ENCODE results near the gene DGCR8. TPM values are rescaled to one million over a fixed set of nuclear protein-coding genes. Genes with fewer than 3 reads are reported as not detected.

DGCR8 gene
- total and polyA plus RNA-seq, 2 experiments from 2014 or later = 14.0 to 28.7 TPM

- TF ChIP-seq EZH2 (IDR thresholded peaks at IDR 0.05; ENCODE audit: insufficient read depth, poor library complexity, severe bottlenecking) = no peak
- no peak for TF ChIP-seq EZH2phosphoT487 (IDR thresholded peaks at IDR 0.05; ENCODE audit: insufficient read depth, low read depth)
- H3K27me3 ChIP-seq (replicated peaks; ENCODE audit: insufficient read depth) = no peaks in the 10 kb centered on the region
- H3K4me3 ChIP-seq = no peak overlapping the region
- H3K4me2 ChIP-seq (ENCODE audit: unreplicated experiment) = no peak overlapping the region
- H3F3A ChIP-seq (ENCODE audit: insufficient read depth) = no peaks in the 10 kb centered on the region
- no peak overlapping the region for H3K27ac ChIP-seq
- no peaks in the 10 kb centered on the region for H3K4me1 ChIP-seq (ENCODE audit: insufficient read depth)
- no peak overlapping the region for H2AFZ ChIP-seq
- no peak for DNase-seq
- no peaks in the 10 kb centered on the region for H3K9me3 ChIP-seq (ENCODE audit: low read depth)
- no peaks in the 10 kb centered on the region for H3K79me2 ChIP-seq (ENCODE audit: insufficient read depth)
- no peaks in the 10 kb centered on the region for H4K20me1 ChIP-seq (ENCODE audit: insufficient read depth)
- H3K9ac ChIP-seq = no peak overlapping the region
- 84 to 88% methylated on average over 4 of the region's 4 CpGs for WGBS, 2 experiments (ENCODE audit: low coverage in 1 of 2, low lambda C conversion rate in 2 of 2, missing lambda C conversion rate in 2 of 2)
- in situ Hi-C loops (cut with MboI) = no loop called here
- no peaks in the 10 kb centered on the region for H3K9me2 ChIP-seq (ENCODE audit: insufficient read depth)
- no peaks in the 10 kb centered on the region for H3K36me3 ChIP-seq (ENCODE audit: low read depth)
Measured at GRCh38 chr22:20151276-20151588, 71.2 kb downstream of the DGCR8 start.

GRCh38 chr22:20152464-20152890 lies 72.4 kb downstream of the DGCR8 start:
- 78 to 80% methylated on average over 12 to 14 of the region's 14 CpGs for WGBS, 2 experiments (ENCODE audit: low coverage in 1 of 2, low lambda C conversion rate in 2 of 2, missing lambda C conversion rate in 2 of 2)
- Histone ChIP-seq H3K36me3 (ENCODE audit: low read depth) (no peaks in the 10 kb centered on the region), H3K4me1 (ENCODE audit: insufficient read depth) (no peaks in the 10 kb centered on the region), H3K9me3 (ENCODE audit: low read depth) (no peaks in the 10 kb centered on the region), H3K79me2 (ENCODE audit: insufficient read depth) (no peaks in the 10 kb centered on the region), H3K9me2 (ENCODE audit: insufficient read depth) (no peaks in the 10 kb centered on the region), H3K4me3 (no peak overlapping the region), H2AFZ (no peak overlapping the region), H3K27me3 (replicated peaks; ENCODE audit: insufficient read depth) (no peaks in the 10 kb centered on the region), H3F3A (ENCODE audit: insufficient read depth) (no peaks in the 10 kb centered on the region), H3K4me2 (ENCODE audit: unreplicated experiment) (no peak overlapping the region), H3K27ac (no peak overlapping the region), H4K20me1 (ENCODE audit: insufficient read depth) (no peaks in the 10 kb centered on the region), H3K9ac (no peak overlapping the region)
- no peak for DNase-seq
- in situ Hi-C loops (cut with MboI) = no loop called here
- TF ChIP-seq EZH2 (IDR thresholded peaks at IDR 0.05; ENCODE audit: insufficient read depth, poor library complexity, severe bottlenecking) (no peak), EZH2phosphoT487 (IDR thresholded peaks at IDR 0.05; ENCODE audit: insufficient read depth, low read depth) (no peak)

GRCh38 chr22:20153945-20154344 lies 73.9 kb downstream of the DGCR8 start:
- in situ Hi-C loops (cut with MboI) = no loop called here
- H3F3A ChIP-seq (ENCODE audit: insufficient read depth) = no peaks in the 10 kb centered on the region
- H3K27me3 ChIP-seq (replicated peaks; ENCODE audit: insufficient read depth) = no peaks in the 10 kb centered on the region
- H4K20me1 ChIP-seq (ENCODE audit: insufficient read depth) = no peaks in the 10 kb centered on the region
- H3K4me3 ChIP-seq = no peak overlapping the region
- H3K79me2 ChIP-seq (ENCODE audit: insufficient read depth) = no peaks in the 10 kb centered on the region
- no peaks in the 10 kb centered on the region for H3K9me3 ChIP-seq (ENCODE audit: low read depth)
- WGBS, 2 experiments (ENCODE audit: low coverage in 1 of 2, low lambda C conversion rate in 2 of 2, missing lambda C conversion rate in 2 of 2) = 36% methylated on average over 16 of the region's 16 CpGs
- H3K36me3 ChIP-seq (ENCODE audit: low read depth) = no peaks in the 10 kb centered on the region
- no peak overlapping the region for H3K4me2 ChIP-seq (ENCODE audit: unreplicated experiment)
- H3K27ac ChIP-seq = no peak overlapping the region
- DNase-seq = peak; percentile 47
- TF ChIP-seq EZH2phosphoT487 (IDR thresholded peaks at IDR 0.05; ENCODE audit: insufficient read depth, low read depth) (no peak), EZH2 (IDR thresholded peaks at IDR 0.05; ENCODE audit: insufficient read depth, poor library complexity, severe bottlenecking) (no peak)
- H3K9ac ChIP-seq = no peak overlapping the region
- H3K4me1 ChIP-seq (ENCODE audit: insufficient read depth) = no peaks in the 10 kb centered on the region
- no peaks in the 10 kb centered on the region for H3K9me2 ChIP-seq (ENCODE audit: insufficient read depth)
- no peak overlapping the region for H2AFZ ChIP-seq

- no peaks in the 10 kb centered on the region for H3F3A ChIP-seq (ENCODE audit: insufficient read depth)
- H3K27ac ChIP-seq = no peak overlapping the region
- in situ Hi-C loops (cut with MboI) = loop anchor here (5.0 kb wide), 1 partner anchor 128 kb away; no protein-coding TSS in a partner anchor
- no peaks in the 10 kb centered on the region for H3K4me1 ChIP-seq (ENCODE audit: insufficient read depth)
- no peak for DNase-seq
- peak overlapping the region; percentile 35 for H3K4me2 ChIP-seq (ENCODE audit: unreplicated experiment)
- no peaks in the 10 kb centered on the region for H3K27me3 ChIP-seq (replicated peaks; ENCODE audit: insufficient read depth)
- peak overlapping the region; percentile 57 for H3K9ac ChIP-seq
- H2AFZ ChIP-seq = no peak overlapping the region
- H3K9me2 ChIP-seq (ENCODE audit: insufficient read depth) = no peaks in the 10 kb centered on the region
- H4K20me1 ChIP-seq (ENCODE audit: insufficient read depth) = no peaks in the 10 kb centered on the region
- WGBS, 2 experiments (ENCODE audit: low coverage in 1 of 2, low lambda C conversion rate in 2 of 2, missing lambda C conversion rate in 2 of 2) = 36 to 48% methylated on average over 7 to 14 of the region's 14 CpGs
- H3K9me3 ChIP-seq (ENCODE audit: low read depth) = no peaks in the 10 kb centered on the region
- TF ChIP-seq EZH2 (IDR thresholded peaks at IDR 0.05; ENCODE audit: insufficient read depth, poor library complexity, severe bottlenecking) (no peak), EZH2phosphoT487 (IDR thresholded peaks at IDR 0.05; ENCODE audit: insufficient read depth, low read depth) (no peak)
- no peaks in the 10 kb centered on the region for H3K79me2 ChIP-seq (ENCODE audit: insufficient read depth)
- no peaks in the 10 kb centered on the region for H3K36me3 ChIP-seq (ENCODE audit: low read depth)
- H3K4me3 ChIP-seq = peak overlapping the region; percentile 59
Measured at GRCh38 chr22:20154602-20155187, 74.7 kb downstream of the DGCR8 start.

Measured in GM23248 (cell line).